MM.1S (cell line): ENCODE measurements around the gene SLC16A7.

ENCODE experiments used
- DNase-seq: peaks from one replicate; pipeline ENCODE4 v3.0.0-alpha.2; 2015
- H2AFZ ChIP-seq: fragments of 300-600 bp; sonication (generic); 2 replicates; pipeline ENCODE4 v1.6.0; 2016; ENCODE audit warnings: antibody characterized with exemption, low read length
- H3F3A ChIP-seq: fragments of 300-600 bp; sonication (generic); 2 replicates; pipeline ENCODE4 v1.6.1; 2016; ENCODE audit warnings: mild to moderate bottlenecking, antibody characterized with exemption, low read length, moderate library complexity, mixed read lengths; ENCODE audit not compliant: insufficient read depth
- H3K27ac ChIP-seq: fragments of 300-600 bp; sonication (generic); 2 replicates; pipeline ENCODE4 v1.5.1; 2016; ENCODE audit warnings: mild to moderate bottlenecking, low read length
- H3K27me3 ChIP-seq: fragments of 300-600 bp; sonication (generic); replicated peaks from 2 replicates; pipeline ENCODE4 v1.6.0; 2016; ENCODE audit warnings: low read length; ENCODE audit not compliant: insufficient read depth
- H3K36me3 ChIP-seq: fragments of 300-600 bp; sonication (generic); replicated peaks from 2 replicates; pipeline ENCODE4 v1.6.1; 2016; ENCODE audit warnings: mild to moderate bottlenecking, low read length, mixed read lengths; ENCODE audit not compliant: insufficient read depth
- H3K4me1 ChIP-seq: fragments of 300-600 bp; sonication (generic); 2 replicates; pipeline ENCODE4 v1.6.1; 2016; ENCODE audit warnings: low read length, mixed read lengths
- H3K4me2 ChIP-seq: fragments of 300-600 bp; sonication (generic); 2 replicates; pipeline ENCODE4 v1.6.0; 2016; ENCODE audit warnings: low read depth, low read length
- H3K4me3 ChIP-seq: fragments of 300-600 bp; sonication (generic); 2 replicates; pipeline ENCODE4 v1.5.1; 2016; ENCODE audit warnings: low read length, mixed read lengths
- H3K79me2 ChIP-seq: fragments of 300-600 bp; sonication (generic); 2 replicates; pipeline ENCODE4 v1.6.1; 2016; ENCODE audit warnings: mixed run types, low read length, mixed read lengths
- H3K9ac ChIP-seq: fragments of 300-600 bp; sonication (generic); 2 replicates; pipeline ENCODE4 v1.6.1; 2016; ENCODE audit warnings: low read length, mixed read lengths
- H3K9me2 ChIP-seq: fragments of 300-600 bp; sonication (generic); replicated peaks from 2 replicates; pipeline ENCODE4 v1.6.1; 2016; ENCODE audit warnings: mild to moderate bottlenecking, low read length, mixed read lengths; ENCODE audit not compliant: insufficient read depth
- H3K9me3 ChIP-seq: fragments of 300-600 bp; sonication (generic); replicated peaks from 2 replicates; pipeline ENCODE4 v1.6.1; 2016; ENCODE audit warnings: mild to moderate bottlenecking, low read length, mixed read lengths; ENCODE audit not compliant: insufficient read depth
- H4K20me1 ChIP-seq: fragments of 300-600 bp; sonication (generic); 2 replicates; pipeline ENCODE4 v1.6.1; 2016; ENCODE audit warnings: mild to moderate bottlenecking, low read length, moderate library complexity, mixed read lengths; ENCODE audit not compliant: insufficient read depth
- CTCF ChIP-seq: fragments of 300-600 bp; sonication (generic); IDR thresholded peaks from 2 replicates; pipeline ENCODE4 v1.5.1; 2016; ENCODE audit warnings: antibody characterized with exemption, low read length, mixed read lengths
- EZH2 ChIP-seq: fragments of 300-600 bp; sonication (generic); optimal IDR thresholded peaks from 2 replicates; pipeline ENCODE3; 2017; ENCODE audit warnings: low read depth, mild to moderate bottlenecking, antibody characterized with exemption, low read length, mixed read lengths
- EZH2phosphoT487 ChIP-seq: fragments of 300-600 bp; sonication (generic); IDR thresholded peaks from 2 replicates; pipeline ENCODE4 v1.6.1; 2018; ENCODE audit warnings: antibody characterized with exemption, low read length

The SLC16A7 gene

GRCh38 chr12:59677857-59678256 is 82.0 kb downstream of the SLC16A7 start:
- Histone ChIP-seq H3K4me1 (no peaks in the 10 kb centered on the region), H3K36me3 (no peaks in the 10 kb centered on the region), H3K4me3 (no peak overlapping the region), H3K79me2 (no peaks in the 10 kb centered on the region), H3K9me3 (no peaks in the 10 kb centered on the region), H3K4me2 (no peak overlapping the region), H2AFZ (no peak overlapping the region), H3F3A (no peaks in the 10 kb centered on the region), H3K9ac (no peak overlapping the region), H4K20me1 (no peaks in the 10 kb centered on the region), H3K27ac (no peak overlapping the region), H3K9me2 (no peaks in the 10 kb centered on the region), H3K27me3 (no peaks in the 10 kb centered on the region)
- no peak for TF ChIP-seq EZH2
- no peak for TF ChIP-seq EZH2phosphoT487
- TF ChIP-seq CTCF: no peak
- no peak for DNase-seq

- Histone ChIP-seq H3K9me3 (no peaks in the 10 kb centered on the region), H2AFZ (no peak overlapping the region), H4K20me1 (no peaks in the 10 kb centered on the region), H3K9me2 (no peaks in the 10 kb centered on the region), H3K4me2 (no peak overlapping the region), H3K4me3 (no peak overlapping the region), H3K79me2 (no peaks in the 10 kb centered on the region), H3K27ac (no peak overlapping the region), H3K4me1 (no peaks in the 10 kb centered on the region), H3K36me3 (no peaks in the 10 kb centered on the region), H3K9ac (no peak overlapping the region), H3K27me3 (no peaks in the 10 kb centered on the region), H3F3A (no peaks in the 10 kb centered on the region)
- TF ChIP-seq EZH2: no peak
- DNase-seq: no peak
Observed at GRCh38 chr12:59678759-59679411, 83.1 kb downstream of the SLC16A7 start.

GRCh38 chr12:59689776-59690175 is 93.9 kb downstream of the SLC16A7 start:
- H3K9ac ChIP-seq: no peak overlapping the region
- H2AFZ ChIP-seq: no peak overlapping the region

More at GRCh38 chr12:59689776-59690175, 93.9 kb downstream of the SLC16A7 start:
- TF ChIP-seq CTCF (no peak), EZH2 (no peak), EZH2phosphoT487 (no peak)
- Histone ChIP-seq H3K9me3 (no peaks in the 10 kb centered on the region), H3K79me2 (no peaks in the 10 kb centered on the region), H3K27ac (no peak overlapping the region), H3K27me3 (no peaks in the 10 kb centered on the region), H3K9me2 (no peaks in the 10 kb centered on the region), H3K36me3 (no peaks in the 10 kb centered on the region), H3F3A (no peaks in the 10 kb centered on the region), H3K4me2 (no peak overlapping the region), H4K20me1 (no peaks in the 10 kb centered on the region), H3K4me3 (no peak overlapping the region), H3K4me1 (no peaks in the 10 kb centered on the region)
- DNase-seq: no peak
